ENCODE data around the gene SH2D3A. TPM values are rescaled to one million over a fixed set of nuclear protein-coding genes. Genes with fewer than 3 reads are reported as not detected.
A peak's percentile ranks its signal among the peaks of the same experiment; 100 is the strongest.

The SH2D3A gene
- total RNA-seq, 2 experiments from 2014 or later, result 20.6 to 20.9 TPM

DNA sequence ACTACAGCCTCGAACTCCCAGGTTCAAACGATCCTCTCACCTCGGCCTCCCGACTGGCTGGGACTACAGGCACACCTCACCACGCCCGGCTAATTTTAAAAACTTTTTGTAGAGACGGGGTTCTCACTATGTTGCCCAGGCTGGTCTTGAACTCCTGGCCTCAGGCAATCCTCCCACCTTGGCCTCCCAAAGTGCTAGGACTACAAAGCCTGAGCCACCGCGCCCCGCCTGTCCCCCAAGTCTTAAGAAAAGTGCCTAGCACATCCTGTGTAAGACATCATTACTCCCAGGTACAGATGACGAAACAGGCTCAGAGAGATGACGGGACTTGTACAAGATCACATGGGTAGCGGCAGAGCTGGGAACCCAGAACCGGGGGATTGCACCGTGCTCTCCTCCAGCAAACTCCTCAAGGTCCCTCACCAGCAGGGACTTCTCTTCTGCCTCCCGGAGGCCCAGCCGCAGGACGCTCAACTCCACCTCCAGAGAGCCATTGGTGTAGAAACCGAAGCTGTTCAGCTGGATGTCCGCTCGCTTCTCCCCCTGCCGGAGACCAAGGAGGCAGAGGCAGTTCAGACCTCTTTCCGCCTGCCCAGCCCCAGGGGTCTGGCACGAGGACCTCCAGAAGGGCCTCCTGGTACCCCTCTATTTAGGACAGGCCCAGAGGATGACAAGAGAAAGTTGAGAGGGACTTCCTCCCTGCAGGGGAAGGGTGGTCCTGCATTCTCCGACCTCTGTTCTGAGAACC is 30.9 kb downstream of the SH2D3A start:
- intact Hi-C loops (cut with micrococcal nuclease), result loop anchor here (2.0 to 10.0 kb wide), 3 partner anchors 30 to 222 kb away; partner anchors contain the start of gene SH2D3A
- H3K4me1 Mint-ChIP-seq (ENCODE audit: low read depth), result peaks cover 35% of the 10 kb centered on the region
- POLR2A ChIA-PET, result interaction anchor here (0.8 to 2.9 kb wide), 13 partner anchors 11 to 220 kb away, joined by 3 to 15 read pairs (median 3); partner anchors contain the start of genes TNFSF14 and VAV1

DNA sequence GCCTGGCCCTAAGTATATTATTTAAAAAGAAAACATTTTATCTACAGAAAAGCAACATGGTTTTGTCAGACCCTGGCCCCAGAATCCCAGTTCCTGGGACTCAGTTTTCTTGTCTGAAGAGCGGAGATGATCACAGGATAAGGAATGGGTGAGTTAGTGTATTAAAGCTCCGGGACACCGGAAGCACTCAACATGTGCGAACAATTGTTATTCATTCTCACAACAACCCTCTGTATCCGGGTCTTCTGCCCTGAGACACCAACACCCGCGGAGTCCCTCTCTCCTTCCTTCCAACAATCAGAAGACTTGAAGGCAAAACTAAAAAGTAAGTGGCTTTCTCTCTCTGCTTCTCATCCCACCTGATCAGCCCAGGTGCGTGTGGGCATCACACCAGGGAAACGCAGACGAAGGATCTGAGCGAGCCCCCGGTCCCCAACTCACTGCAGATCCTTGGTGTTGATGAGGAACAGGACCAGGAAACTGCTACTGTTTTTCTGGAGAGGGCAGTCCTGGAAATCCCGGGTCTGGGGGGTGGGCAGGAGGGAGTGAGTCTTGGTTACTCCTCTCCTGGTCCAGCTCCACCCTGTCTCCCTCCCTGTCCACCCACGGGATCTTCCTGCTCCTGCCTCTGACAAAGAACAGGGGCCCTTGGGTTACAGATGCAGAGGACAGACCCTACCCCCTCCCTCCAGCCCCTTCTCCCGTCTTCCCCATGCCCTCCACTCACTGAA is 31.9 kb downstream of the SH2D3A start:
- peak overlapping the region; percentile 99 for H3K27ac Mint-ChIP-seq
- POLR2A ChIA-PET, result interaction anchor here (0.9 to 2.9 kb wide), 5 partner anchors 10 to 219 kb away, joined by 3 to 15 read pairs (median 4); partner anchors contain the start of gene TNFSF14
- H3K27me3 Mint-ChIP-seq, result no peaks in the 10 kb centered on the region
- no peaks in the 10 kb centered on the region for H3K9me3 Mint-ChIP-seq
- CTCF ChIA-PET, result interaction anchor here (1.0 to 4.6 kb wide), 10 partner anchors 9 to 218 kb away, joined by 3 to 73 read pairs (median 8); partner anchors contain the start of gene TNFSF14
- peaks cover 29% of the 10 kb centered on the region for H3K4me1 Mint-ChIP-seq (ENCODE audit: low read depth)
- intact Hi-C loops (cut with micrococcal nuclease), result loop anchor here (5.0 to 10.0 kb wide), 2 partner anchors 73 to 221 kb away; no protein-coding TSS in a partner anchor
- DNase-seq, result no peak
- peak overlapping the region; percentile 98 for H3K4me3 Mint-ChIP-seq
- no peak for ATAC-seq
- TF ChIP-seq, protein P1, sequence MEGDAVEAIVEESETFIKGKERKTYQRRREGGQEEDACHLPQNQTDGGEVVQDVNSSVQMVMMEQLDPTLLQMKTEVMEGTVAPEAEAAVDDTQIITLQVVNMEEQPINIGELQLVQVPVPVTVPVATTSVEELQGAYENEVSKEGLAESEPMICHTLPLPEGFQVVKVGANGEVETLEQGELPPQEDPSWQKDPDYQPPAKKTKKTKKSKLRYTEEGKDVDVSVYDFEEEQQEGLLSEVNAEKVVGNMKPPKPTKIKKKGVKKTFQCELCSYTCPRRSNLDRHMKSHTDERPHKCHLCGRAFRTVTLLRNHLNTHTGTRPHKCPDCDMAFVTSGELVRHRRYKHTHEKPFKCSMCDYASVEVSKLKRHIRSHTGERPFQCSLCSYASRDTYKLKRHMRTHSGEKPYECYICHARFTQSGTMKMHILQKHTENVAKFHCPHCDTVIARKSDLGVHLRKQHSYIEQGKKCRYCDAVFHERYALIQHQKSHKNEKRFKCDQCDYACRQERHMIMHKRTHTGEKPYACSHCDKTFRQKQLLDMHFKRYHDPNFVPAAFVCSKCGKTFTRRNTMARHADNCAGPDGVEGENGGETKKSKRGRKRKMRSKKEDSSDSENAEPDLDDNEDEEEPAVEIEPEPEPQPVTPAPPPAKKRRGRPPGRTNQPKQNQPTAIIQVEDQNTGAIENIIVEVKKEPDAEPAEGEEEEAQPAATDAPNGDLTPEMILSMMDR (IDR thresholded peaks at IDR 0.05), result no peak
- H3K36me3 Mint-ChIP-seq (ENCODE audit: low read depth), result peaks cover 29% of the 10 kb centered on the region

More for the DNA sequence above, 30.9 kb downstream of the SH2D3A start:
- H3K27ac Mint-ChIP-seq, result peak overlapping the region; percentile 99
- H3K9me3 Mint-ChIP-seq, result no peaks in the 10 kb centered on the region
- DNase-seq (peak; percentile 88), ATAC-seq (peak; percentile 17)
- TF ChIP-seq, protein P1 (IDR thresholded peaks at IDR 0.05), result peak; percentile 61
- H3K27me3 Mint-ChIP-seq, result no peaks in the 10 kb centered on the region
- H3K36me3 Mint-ChIP-seq (ENCODE audit: low read depth), result peaks cover 29% of the 10 kb centered on the region
- CTCF ChIA-PET, result interaction anchor here (1.0 to 4.6 kb wide), 13 partner anchors 10 to 219 kb away, joined by 3 to 73 read pairs (median 6); partner anchors contain the start of gene TNFSF14
- peak overlapping the region; percentile 98 for H3K4me3 Mint-ChIP-seq

DNA sequence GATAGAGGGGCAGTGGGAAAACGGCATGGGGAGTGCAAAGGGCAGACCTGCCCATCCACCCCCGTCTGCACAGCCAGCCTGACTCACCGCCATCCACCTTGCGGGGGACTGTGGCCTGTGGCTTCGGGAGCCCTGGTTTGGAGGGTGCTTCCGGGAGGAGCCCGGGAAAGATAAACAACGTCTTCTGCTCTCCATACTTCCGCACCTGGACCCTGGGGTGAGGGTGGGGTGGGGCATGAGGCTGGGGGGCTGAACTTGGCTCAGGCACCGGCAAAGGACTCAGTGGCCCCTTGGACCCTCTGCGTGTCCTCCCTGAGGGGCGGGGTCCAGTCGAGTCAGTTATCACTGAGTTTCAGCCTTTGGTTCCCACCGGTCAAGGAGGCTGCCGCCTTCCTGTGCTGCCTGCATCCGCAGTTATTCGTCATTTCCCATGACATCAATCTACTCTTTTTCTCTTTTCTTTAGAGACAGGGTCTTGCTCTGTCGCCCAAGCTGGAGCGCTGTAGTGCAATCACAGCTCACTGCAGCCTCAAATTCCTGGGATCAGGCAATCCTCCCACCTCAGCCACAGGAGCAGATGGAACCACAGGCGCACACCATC is 33.0 kb downstream of the SH2D3A start:
- H3K9me3 Mint-ChIP-seq, result no peaks in the 10 kb centered on the region
- no peaks in the 10 kb centered on the region for H3K27me3 Mint-ChIP-seq
- no peak overlapping the region for H3K27ac Mint-ChIP-seq
- DNase-seq (no peak), ATAC-seq (no peak)
- ChIA-PET POLR2A (no interaction called here), CTCF (interaction anchor here (1.0 to 2.0 kb wide), 5 partner anchors 10 to 217 kb away, joined by 3 to 9 read pairs (median 4); partner anchors contain the start of gene TNFSF14)
- H3K4me1 Mint-ChIP-seq (ENCODE audit: low read depth), result peaks cover 28% of the 10 kb centered on the region
- intact Hi-C loops (cut with micrococcal nuclease), result loop anchor here (10.0 kb wide), 1 partner anchor 219 kb away; no protein-coding TSS in a partner anchor
- TF ChIP-seq, protein P1 (IDR thresholded peaks at IDR 0.05), result no peak
- peaks cover 29% of the 10 kb centered on the region for H3K36me3 Mint-ChIP-seq (ENCODE audit: low read depth)
- H3K4me3 Mint-ChIP-seq, result no peak overlapping the region

DNA sequence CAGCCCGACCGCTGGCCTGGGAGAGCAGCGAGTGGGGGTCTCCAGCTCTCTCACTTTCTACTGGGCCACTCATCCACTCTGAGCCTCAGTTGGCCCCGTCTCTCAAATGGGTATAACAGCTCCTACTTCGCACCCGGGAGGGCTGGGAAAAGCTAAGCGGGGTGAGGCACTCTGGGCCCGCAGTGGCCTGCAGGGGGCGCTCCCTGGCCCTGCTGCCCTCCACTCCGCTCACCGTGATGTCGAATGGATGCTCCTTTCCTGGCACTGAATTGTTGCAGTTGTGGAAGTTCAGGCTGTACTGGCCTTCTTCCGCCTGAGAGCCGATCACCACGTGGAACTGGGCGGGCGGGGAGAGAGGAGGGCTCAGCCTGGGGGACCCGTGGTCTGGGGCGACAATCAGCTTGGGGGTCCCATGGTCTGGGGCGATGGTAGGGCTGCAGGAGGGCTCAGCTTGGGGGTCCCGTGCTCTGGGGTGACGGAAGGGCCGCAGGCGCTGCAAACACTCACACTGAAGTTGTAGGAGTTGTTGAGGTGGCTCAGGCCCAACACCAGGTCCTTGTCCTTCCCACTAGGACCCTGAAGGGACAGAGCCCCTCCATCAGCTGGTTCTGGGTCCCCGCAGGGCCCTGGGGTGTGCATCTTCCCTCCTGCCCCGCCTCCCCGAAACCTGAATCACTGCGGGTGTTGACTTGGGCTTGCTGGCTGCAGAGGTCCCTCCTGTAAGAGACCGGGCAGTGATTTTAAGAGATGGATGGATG is 33.7 kb downstream of the SH2D3A start:
- no peak overlapping the region for H3K27ac Mint-ChIP-seq
- H3K36me3 Mint-ChIP-seq (ENCODE audit: low read depth), result peaks cover 29% of the 10 kb centered on the region
- ChIA-PET CTCF (interaction anchor here (0.7 to 2.0 kb wide), 6 partner anchors 9 to 130 kb away, joined by 3 to 9 read pairs (median 4); partner anchors contain the start of gene TNFSF14), POLR2A (no interaction called here)
- intact Hi-C loops (cut with micrococcal nuclease), result loop anchor here (10.0 kb wide), 1 partner anchor 219 kb away; no protein-coding TSS in a partner anchor
- TF ChIP-seq, protein P1 (IDR thresholded peaks at IDR 0.05), result peak; percentile 45
- no peak overlapping the region for H3K4me3 Mint-ChIP-seq
- ATAC-seq (no peak), DNase-seq (no peak)
- no peaks in the 10 kb centered on the region for H3K9me3 Mint-ChIP-seq
- H3K27me3 Mint-ChIP-seq, result no peaks in the 10 kb centered on the region
- peaks cover 21% of the 10 kb centered on the region for H3K4me1 Mint-ChIP-seq (ENCODE audit: low read depth)

Data from activated CD8-positive, alpha-beta T cell treated with anti-CD3 and anti-CD28 coated beads for 36 hours (primary cell).